Stimulated activated CD4-positive, alpha-beta T cell treated with anti-CD3 and anti-CD28 coated beads, Interleukin-15, amount 100 ng/mL, for 24 hours (primary cell): ENCODE measurements around the gene IFI27L1.

Experiments used
- DNase-seq: peaks from one replicate; pipeline ENCODE4 v3.0.0-alpha.2; 2020

The IFI27L1 gene

GRCh38 chr14:94139006-94139405 lies 57.9 kb downstream of the IFI27L1 start:
- no peak for DNase-seq

GRCh38 chr14:94139421-94139820 lies 58.3 kb downstream of the IFI27L1 start:
- DNase-seq: no peak

DNA sequence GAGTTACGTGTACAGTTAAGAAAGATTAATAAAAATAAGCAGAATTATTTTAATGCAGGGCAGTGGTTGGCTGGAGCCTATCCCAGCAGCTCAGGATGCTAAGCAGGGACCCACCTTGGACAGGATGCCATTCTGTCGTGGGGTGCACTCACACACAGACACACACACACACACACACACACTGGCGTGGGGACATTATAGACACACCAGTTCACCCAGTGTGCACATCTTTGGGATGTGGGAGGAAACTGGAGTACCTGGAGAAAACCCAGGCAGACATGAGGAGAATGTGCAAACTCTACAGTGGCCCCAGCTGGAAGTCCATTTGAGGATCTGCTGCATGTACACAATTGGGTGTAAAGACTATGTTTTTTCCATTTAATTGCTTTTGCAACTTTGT lies 61.1 kb downstream of the IFI27L1 start:
- no peak for DNase-seq

GRCh38 chr14:94142836-94143235 lies 61.7 kb downstream of the IFI27L1 start:
- DNase-seq: no peak

- no peak for DNase-seq
Observed at GRCh38 chr14:94143239-94143638, 62.1 kb downstream of the IFI27L1 start.

- no peak for DNase-seq
Observed at GRCh38 chr14:94143711-94144110, 62.6 kb downstream of the IFI27L1 start.

DNA sequence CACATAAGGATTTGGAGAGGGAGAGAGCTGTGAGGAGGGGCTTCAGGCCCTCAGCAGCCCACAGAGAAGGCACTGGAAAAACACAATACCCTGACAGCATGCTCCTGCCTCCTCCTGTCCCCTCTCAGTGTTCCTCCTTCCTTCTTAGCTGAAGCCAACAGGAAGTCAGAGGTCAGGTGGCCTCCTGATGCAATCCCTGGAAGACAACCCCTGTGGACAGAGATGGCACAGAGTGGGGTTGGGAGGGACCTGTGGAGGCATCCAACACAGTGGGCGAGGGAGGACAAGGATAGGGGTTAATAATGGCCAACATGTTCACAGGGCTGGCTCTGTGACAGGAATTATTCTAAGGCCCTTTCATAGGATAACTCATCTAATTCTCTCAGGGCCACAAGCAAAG lies 63.7 kb downstream of the IFI27L1 start:
- DNase-seq: no peak

DNA sequence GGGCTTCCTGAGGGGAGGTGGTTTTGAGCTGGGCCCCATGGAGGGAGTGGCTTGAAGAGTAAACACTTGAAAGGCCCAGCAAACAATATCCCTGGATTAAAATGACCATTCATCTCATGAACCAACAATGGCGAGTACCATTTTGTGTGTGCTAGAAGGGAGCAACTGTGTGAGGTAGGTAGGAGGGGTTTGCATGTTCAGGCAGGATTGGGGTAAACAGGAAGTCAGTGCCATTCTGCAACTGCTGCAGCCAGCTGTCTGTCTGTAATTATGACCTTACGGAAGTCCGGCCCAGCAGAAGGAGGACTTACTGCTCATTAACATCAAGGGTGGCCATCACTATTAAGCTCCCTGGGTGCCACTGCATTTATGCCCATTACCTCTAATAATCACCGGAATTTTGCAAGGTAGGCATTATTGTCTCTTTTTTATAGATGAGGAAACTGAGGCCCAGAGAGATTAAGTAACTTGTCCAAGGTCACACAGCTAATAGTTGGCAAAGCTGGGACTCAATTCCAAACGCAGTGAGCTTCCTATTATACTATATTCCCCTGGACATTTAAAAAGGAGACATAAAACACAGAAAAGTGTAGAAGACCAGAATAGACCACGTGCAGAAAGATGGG lies 64.9 kb downstream of the IFI27L1 start:
- DNase-seq: no peak
